ENCODE data around the gene CNOT2. TPM values are rescaled to one million over a fixed set of nuclear protein-coding genes. Genes with fewer than 3 reads are reported as not detected.
A peak's percentile ranks its signal among the peaks of the same experiment; 100 is the strongest.
"Not testable (repeated sequence)": the region's sequence is repeated elsewhere in the genome, so short reads cannot be mapped to it uniquely, and the experiment has no call there.

Gene CNOT2
- total RNA-seq, 1 experiment from 2014 or later = 109 TPM

GRCh38 chr12:70364695-70365397 is 121.6 kb downstream of the CNOT2 start:
- DNase-seq (ENCODE audit: low read depth) = no peak

- no peak for DNase-seq (ENCODE audit: low read depth)
Measured at GRCh38 chr12:70365398-70365647, 122.1 kb downstream of the CNOT2 start.

GRCh38 chr12:70365648-70366518 is 122.7 kb downstream of the CNOT2 start, which contains the start of gene KCNMB4:
TSS of gene KCNMB4 (plus strand) at chr12:70366290. CDS start at chr12:70366735, 445 bp downstream.
- peak; percentile 68 for DNase-seq (ENCODE audit: low read depth)

DNA sequence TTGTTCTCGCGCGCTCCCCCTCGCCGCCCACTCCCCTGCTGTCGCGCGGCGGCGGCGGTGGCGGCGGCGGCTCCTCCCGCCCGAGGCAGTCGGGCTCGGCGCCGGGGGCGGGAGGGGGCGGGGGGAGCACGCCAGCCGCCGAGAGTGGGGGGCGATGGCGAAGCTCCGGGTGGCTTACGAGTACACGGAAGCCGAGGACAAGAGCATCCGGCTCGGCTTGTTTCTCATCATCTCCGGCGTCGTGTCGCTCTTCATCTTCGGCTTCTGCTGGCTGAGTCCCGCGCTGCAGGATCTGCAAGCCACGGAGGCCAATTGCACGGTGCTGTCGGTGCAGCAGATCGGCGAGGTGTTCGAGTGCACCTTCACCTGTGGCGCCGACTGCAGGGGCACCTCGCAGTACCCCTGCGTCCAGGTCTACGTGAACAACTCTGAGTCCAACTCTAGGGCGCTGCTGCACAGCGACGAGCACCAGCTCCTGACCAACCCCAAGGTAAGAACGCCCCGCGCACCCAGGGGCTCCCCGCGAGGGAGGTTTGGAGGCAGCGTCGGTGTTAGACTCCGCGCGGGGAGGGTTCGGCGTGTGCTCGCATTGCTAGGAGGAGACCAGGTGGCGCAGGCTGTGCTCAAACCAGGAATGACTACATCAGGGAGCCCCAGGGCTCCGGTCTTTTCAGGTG is 123.5 kb downstream of the CNOT2 start:
- peak; percentile 26 for DNase-seq (ENCODE audit: low read depth)

DNA sequence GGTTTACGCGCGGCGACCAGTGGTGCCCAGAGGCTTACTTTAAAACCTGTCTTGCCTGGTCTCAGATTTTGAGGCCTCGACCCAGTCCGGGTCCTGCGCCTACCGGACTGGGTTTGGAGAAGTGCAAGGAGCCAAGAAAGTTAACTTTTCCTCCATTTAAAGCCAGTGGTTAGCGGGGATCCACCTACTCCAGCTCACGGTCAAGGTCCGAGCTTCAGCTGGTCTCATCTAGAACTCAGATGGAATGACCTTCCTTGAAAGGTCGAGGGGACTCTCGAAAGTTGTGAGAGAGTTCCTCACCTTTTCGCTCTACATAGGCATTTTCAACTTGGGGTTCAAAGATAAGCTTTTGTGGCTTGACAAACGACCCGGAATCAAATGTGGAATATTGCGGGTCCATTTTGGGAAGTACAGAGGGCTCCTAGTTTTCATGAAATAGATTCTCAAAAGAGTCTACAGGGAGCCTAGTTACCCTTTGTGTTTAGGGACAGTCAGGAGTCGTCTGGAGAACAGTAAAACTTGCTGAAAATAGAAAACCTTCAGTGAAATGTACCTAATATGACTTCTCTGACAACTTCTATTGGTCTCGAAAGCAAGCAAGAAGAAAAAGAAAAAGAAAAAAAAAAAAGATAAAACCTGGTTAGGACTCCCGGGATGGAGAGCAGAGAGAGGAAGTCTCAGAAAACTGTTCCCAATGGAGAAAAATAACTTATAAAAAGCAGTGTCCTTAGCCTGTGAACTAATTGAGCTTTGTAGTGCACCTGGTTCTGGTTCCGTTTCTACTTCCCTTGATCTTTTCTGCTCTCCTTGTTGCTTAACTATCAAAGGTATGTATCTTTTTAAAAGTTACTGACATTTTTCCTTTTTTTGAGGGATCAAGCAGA is 124.3 kb downstream of the CNOT2 start:
- no peak for DNase-seq (ENCODE audit: low read depth)

DNA sequence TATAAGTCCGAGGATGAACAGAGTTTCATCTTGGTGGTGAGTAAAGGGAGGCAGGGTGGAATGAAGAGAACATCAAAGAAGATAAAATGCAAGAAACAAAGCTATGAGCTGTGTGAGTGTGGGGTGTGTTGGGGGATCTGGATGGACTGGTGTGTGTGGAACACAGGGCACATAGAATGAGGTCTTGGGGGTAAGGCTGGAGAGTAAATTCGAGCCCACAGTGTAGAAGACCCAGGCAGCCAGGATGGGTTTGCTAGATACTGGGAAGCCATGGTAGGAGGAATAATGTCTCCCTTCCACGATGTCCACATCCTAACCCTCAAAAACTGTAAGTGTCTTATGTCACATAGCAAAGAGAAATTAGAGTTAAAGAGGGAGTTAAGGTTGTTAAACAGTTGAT is 129.6 kb downstream of the CNOT2 start:
- no peak for DNase-seq (ENCODE audit: low read depth)

GRCh38 chr12:70379846-70380245 is 136.6 kb downstream of the CNOT2 start:
- no peak for DNase-seq (ENCODE audit: low read depth)

DNA sequence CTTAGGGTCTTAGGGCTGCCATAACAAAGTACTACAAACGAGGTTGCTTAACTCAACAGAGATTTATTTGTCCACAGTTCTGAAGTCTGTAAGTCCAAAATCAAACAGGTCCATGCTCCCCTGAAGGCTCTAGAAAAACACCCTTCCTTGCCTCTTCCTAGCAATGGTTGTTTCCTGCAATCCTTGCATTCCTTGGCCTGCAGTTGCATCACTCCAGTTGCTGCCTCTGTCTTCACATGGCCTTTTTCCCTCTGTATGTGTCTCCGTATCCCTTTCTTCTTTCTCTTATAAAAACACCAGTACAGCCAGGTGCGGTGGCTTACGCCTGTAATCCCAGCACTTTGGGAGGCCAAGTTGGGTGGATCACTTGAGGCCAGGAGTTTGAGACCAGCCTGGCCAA is 140.3 kb downstream of the CNOT2 start:
- no peak for DNase-seq (ENCODE audit: low read depth)

- DNase-seq (ENCODE audit: low read depth) = no peak
Measured at GRCh38 chr12:70383886-70384285, 140.7 kb downstream of the CNOT2 start.

DNA sequence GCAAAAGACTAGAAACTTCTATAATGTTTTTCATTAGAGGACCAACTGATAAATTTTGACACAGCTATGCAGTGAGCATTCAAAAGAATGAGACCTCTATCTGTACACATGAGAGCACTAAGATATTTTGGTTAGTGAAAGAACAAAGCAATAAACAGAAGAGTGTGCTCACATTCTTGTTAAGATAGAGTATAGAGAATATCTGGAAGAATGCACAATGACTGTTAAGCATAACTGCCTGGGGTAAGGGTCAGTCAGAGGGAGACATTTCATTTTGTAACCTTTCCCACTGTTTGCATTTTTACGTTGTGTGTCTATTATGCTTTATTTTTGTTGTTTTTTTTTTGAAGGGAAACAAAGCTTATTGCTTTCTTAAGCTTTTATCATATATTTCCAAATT is 143.5 kb downstream of the CNOT2 start:
- no peak for DNase-seq (ENCODE audit: low read depth)

DNA sequence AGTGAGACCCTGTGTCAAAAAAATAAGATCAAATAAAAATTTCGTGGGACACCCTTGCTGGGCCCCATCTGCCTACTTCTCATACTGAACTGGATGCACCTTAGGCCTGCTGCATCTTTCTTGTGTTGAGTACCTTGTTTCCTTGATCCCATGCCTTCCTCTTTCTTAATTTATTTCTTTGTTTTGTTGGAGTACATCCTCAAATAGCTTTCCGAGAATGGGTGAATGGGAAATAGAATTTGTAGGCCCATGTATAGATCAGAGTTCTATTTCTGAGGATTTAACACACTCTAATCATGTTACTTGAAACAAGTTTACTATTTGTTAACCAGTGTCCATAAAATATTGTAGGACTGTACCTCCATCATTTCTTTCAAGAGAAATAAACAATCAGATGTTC is 146.4 kb downstream of the CNOT2 start:
- no peak for DNase-seq (ENCODE audit: low read depth)

DNA sequence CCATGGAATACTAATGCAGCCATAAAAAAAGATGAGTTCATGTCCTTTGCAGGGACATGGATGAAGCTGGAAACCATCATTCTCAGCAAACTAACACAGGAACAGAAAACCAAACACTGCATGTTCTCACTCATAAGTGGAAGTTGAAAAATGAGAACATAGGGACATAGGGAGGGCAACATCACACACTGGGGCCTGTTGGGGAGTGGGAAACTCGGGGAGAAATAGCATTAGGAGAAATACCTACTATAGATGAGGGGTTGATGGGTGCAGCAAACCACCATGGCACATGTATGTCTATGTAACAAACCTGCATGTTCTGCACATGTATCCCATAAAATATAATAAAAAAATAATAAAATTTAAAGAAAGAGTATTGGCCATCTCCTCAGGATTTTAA is 149.4 kb downstream of the CNOT2 start:
- DNase-seq (ENCODE audit: low read depth) = not testable (repeated sequence)

GRCh38 chr12:70393787-70394499 is 150.7 kb downstream of the CNOT2 start:
- peak; percentile 52 for DNase-seq (ENCODE audit: low read depth)

GRCh38 chr12:70398002-70398401 is 154.8 kb downstream of the CNOT2 start:
- no peak for DNase-seq (ENCODE audit: low read depth)

GRCh38 chr12:70398862-70399261 is 155.6 kb downstream of the CNOT2 start:
- DNase-seq (ENCODE audit: low read depth) = no peak

GRCh38 chr12:70399311-70399710 is 156.1 kb downstream of the CNOT2 start:
- no peak for DNase-seq (ENCODE audit: low read depth)

GRCh38 chr12:70400124-70400523 is 156.9 kb downstream of the CNOT2 start:
- no peak for DNase-seq (ENCODE audit: low read depth)

- no peak for DNase-seq (ENCODE audit: low read depth)
Measured at GRCh38 chr12:70402597-70402996, 159.4 kb downstream of the CNOT2 start.

- no peak for DNase-seq (ENCODE audit: low read depth)
Measured at GRCh38 chr12:70403826-70404225, 160.6 kb downstream of the CNOT2 start.
